Astrocyte (in vitro differentiated cells and primary cell): ENCODE results near the gene SNX3.

Experiments used
- EZH2 ChIP-seq: IDR thresholded peaks from 2 replicates; pipeline ENCODE4 v1.6.1; 2012; ENCODE audit warnings: mild to moderate bottlenecking, low read length, inconsistent platforms; ENCODE audit not compliant: insufficient read depth
- TF ChIP-seq, protein P1 (sequence below): IDR thresholded peaks from 2 replicates; pipeline ENCODE4 v1.5.1; 2011; ENCODE audit warnings: low read depth, mild to moderate bottlenecking, inconsistent platforms, low read length, moderate library complexity; ENCODE audit not compliant: insufficient read depth

DNA sequence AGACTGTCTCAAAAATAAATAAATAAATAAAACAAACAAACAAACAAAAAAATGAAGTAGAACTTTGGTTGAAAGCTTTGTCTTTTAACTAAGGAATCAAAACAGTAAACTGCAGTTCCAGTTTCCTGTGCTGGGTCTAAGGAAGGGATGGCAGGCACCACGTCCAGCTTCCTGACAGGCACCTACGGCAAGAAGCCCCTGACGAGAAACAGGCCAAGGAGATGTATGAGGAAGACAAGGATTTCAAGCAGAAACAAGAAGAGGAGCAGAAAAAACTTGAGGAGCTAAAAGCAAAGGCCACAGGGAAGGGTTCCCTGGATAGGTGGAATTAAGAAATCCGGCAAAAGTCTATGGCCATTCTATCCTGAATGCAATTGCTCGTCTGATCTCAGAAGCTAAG, 8.8 kb downstream of the SNX3 start:
- TF ChIP-seq, protein P1, sequence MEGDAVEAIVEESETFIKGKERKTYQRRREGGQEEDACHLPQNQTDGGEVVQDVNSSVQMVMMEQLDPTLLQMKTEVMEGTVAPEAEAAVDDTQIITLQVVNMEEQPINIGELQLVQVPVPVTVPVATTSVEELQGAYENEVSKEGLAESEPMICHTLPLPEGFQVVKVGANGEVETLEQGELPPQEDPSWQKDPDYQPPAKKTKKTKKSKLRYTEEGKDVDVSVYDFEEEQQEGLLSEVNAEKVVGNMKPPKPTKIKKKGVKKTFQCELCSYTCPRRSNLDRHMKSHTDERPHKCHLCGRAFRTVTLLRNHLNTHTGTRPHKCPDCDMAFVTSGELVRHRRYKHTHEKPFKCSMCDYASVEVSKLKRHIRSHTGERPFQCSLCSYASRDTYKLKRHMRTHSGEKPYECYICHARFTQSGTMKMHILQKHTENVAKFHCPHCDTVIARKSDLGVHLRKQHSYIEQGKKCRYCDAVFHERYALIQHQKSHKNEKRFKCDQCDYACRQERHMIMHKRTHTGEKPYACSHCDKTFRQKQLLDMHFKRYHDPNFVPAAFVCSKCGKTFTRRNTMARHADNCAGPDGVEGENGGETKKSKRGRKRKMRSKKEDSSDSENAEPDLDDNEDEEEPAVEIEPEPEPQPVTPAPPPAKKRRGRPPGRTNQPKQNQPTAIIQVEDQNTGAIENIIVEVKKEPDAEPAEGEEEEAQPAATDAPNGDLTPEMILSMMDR = no peak
- TF ChIP-seq EZH2 = no peak
